ENCODE results near the gene ENAH.
"Not testable (repeated sequence)": the region's sequence is repeated elsewhere in the genome, so short reads cannot be mapped to it uniquely, and the experiment has no call there.

ENAH gene

GRCh38 chr1:225657462-225657989 lies 4.6 kb upstream of the ENAH start:
- Histone ChIP-seq H3K27me3 (ENCODE audit: insufficient read depth, poor library complexity, severe bottlenecking) (peaks cover 24% of the 10 kb centered on the region), H3K27ac (replicated peaks) (no peak overlapping the region), H3K4me3 (replicated peaks; ENCODE audit: insufficient read depth, low read length) (no peak overlapping the region)
- TF ChIP-seq SPI1 (IDR thresholded peaks at IDR 0.05; ENCODE audit: borderline replicate concordance, low read depth): no peak
- no peak for TF ChIP-seq REST (IDR thresholded peaks at IDR 0.05; ENCODE audit: insufficient replicate concordance, low read depth)
- TF ChIP-seq POLR2AphosphoS5 (IDR thresholded peaks at IDR 0.05; ENCODE audit: low read depth): no peak
- TF ChIP-seq CTCF (IDR thresholded peaks at IDR 0.05; ENCODE audit: insufficient read depth, low read length): no peak
- no peak for DNase-seq (ENCODE audit: low read depth in 1 of 2, low spot score in 1 of 2)

GRCh38 chr1:225656259-225656655 lies 3.3 kb upstream of the ENAH start:
- peaks cover 32% of the 10 kb centered on the region for H3K27me3 ChIP-seq (ENCODE audit: insufficient read depth, poor library complexity, severe bottlenecking)
- not testable (repeated sequence) for DNase-seq (ENCODE audit: low read depth in 1 of 2, low spot score in 1 of 2); H3K4me3 ChIP-seq (replicated peaks; ENCODE audit: insufficient read depth, low read length); H3K27ac ChIP-seq (replicated peaks)

- Histone ChIP-seq H3K27ac (replicated peaks) (no peak overlapping the region), H3K4me3 (replicated peaks; ENCODE audit: insufficient read depth, low read length) (no peak overlapping the region), H3K27me3 (ENCODE audit: insufficient read depth, poor library complexity, severe bottlenecking) (peaks cover 35% of the 10 kb centered on the region)
- no peak for TF ChIP-seq SPI1 (IDR thresholded peaks at IDR 0.05; ENCODE audit: borderline replicate concordance, low read depth)
- no peak for TF ChIP-seq REST (IDR thresholded peaks at IDR 0.05; ENCODE audit: insufficient replicate concordance, low read depth)
- TF ChIP-seq GABPA (IDR thresholded peaks at IDR 0.05; ENCODE audit: low read depth): no peak
- no peak for TF ChIP-seq CTCF (IDR thresholded peaks at IDR 0.05; ENCODE audit: insufficient read depth, low read length)
- no peak for TF ChIP-seq POLR2AphosphoS5 (IDR thresholded peaks at IDR 0.05; ENCODE audit: low read depth)
- no peak for DNase-seq (ENCODE audit: low read depth in 1 of 2, low spot score in 1 of 2)
Observed at GRCh38 chr1:225655509-225656258, 2.8 kb upstream of the ENAH start.

GRCh38 chr1:225654688-225655508 lies 2.0 kb upstream of the ENAH start:
- no peak for TF ChIP-seq REST (IDR thresholded peaks at IDR 0.05; ENCODE audit: insufficient replicate concordance, low read depth)
- TF ChIP-seq GABPA (IDR thresholded peaks at IDR 0.05; ENCODE audit: low read depth): no peak
- no peak for TF ChIP-seq SPI1 (IDR thresholded peaks at IDR 0.05; ENCODE audit: borderline replicate concordance, low read depth)
- no peak for TF ChIP-seq POLR2AphosphoS5 (IDR thresholded peaks at IDR 0.05; ENCODE audit: low read depth)
- no peak for TF ChIP-seq CTCF (IDR thresholded peaks at IDR 0.05; ENCODE audit: insufficient read depth, low read length)
- no peak overlapping the region for H3K4me3 ChIP-seq (replicated peaks; ENCODE audit: insufficient read depth, low read length)
- H3K27ac ChIP-seq (replicated peaks): no peak overlapping the region
- DNase-seq (ENCODE audit: low read depth in 1 of 2, low spot score in 1 of 2): no peak
- H3K27me3 ChIP-seq (ENCODE audit: insufficient read depth, poor library complexity, severe bottlenecking): peaks cover 41% of the 10 kb centered on the region

All from HL-60 (cell line).